Inferior parietal cortex (tissue), 1 donor: ENCODE results near the gene RRP1.

Experiments used
- DNase-seq: peaks from one replicate; pipeline ENCODE4 v3.0.0-alpha.2; 2016; ENCODE audit errors: extremely low spot score

Gene RRP1

GRCh38 chr21:43789276-43790009 is at the start of gene RRP1:
TSS of gene RRP1 (plus strand) at chr21:43789577. CDS start at chr21:43789630, 53 bp downstream.
- DNase-seq = peak; percentile 93

GRCh38 chr21:43739621-43740435 is 49.5 kb upstream of the RRP1 start:
- DNase-seq = no peak

GRCh38 chr21:43740497-43741156 is 48.8 kb upstream of the RRP1 start:
- DNase-seq = peak; percentile 27

- no peak for DNase-seq
Observed at GRCh38 chr21:43741423-43742096, 47.8 kb upstream of the RRP1 start.

GRCh38 chr21:43743947-43744346 is 45.4 kb upstream of the RRP1 start:
- DNase-seq = no peak

GRCh38 chr21:43744725-43745124 is 44.7 kb upstream of the RRP1 start:
- no peak for DNase-seq

- DNase-seq = no peak
Observed at GRCh38 chr21:43745772-43746517, 43.4 kb upstream of the RRP1 start.

GRCh38 chr21:43748622-43749021 is 40.8 kb upstream of the RRP1 start:
- DNase-seq = no peak

- no peak for DNase-seq
Observed at GRCh38 chr21:43749651-43750262, 39.6 kb upstream of the RRP1 start.

GRCh38 chr21:43750339-43751033 is 38.9 kb upstream of the RRP1 start:
- DNase-seq = no peak

- no peak for DNase-seq
Observed at GRCh38 chr21:43751955-43752591, 37.3 kb upstream of the RRP1 start.

GRCh38 chr21:43752758-43753438 is 36.5 kb upstream of the RRP1 start:
- no peak for DNase-seq

- no peak for DNase-seq
Observed at GRCh38 chr21:43753439-43753799, 36.0 kb upstream of the RRP1 start.

GRCh38 chr21:43754948-43755781 is 34.2 kb upstream of the RRP1 start:
- no peak for DNase-seq

- no peak for DNase-seq
Observed at GRCh38 chr21:43755820-43756594, 33.4 kb upstream of the RRP1 start.

- no peak for DNase-seq
Observed at GRCh38 chr21:43757601-43758000, 31.8 kb upstream of the RRP1 start.

- no peak for DNase-seq
Observed at GRCh38 chr21:43758111-43758641, 31.2 kb upstream of the RRP1 start.
